GM19395 (cell line): ENCODE results near the gene IQCB1.
"Not testable (repeated sequence)": the region's sequence is repeated elsewhere in the genome, so short reads cannot be mapped to it uniquely, and the experiment has no call there.

ENCODE experiments used
- ATAC-seq: cut with Tn5 transposase; IDR thresholded peaks from one replicate; pipeline ENCODE4 v1.9.1; 2021; ENCODE audit warnings: mild to moderate bottlenecking, moderate library complexity; ENCODE audit not compliant: unreplicated experiment

The IQCB1 gene, protein sequence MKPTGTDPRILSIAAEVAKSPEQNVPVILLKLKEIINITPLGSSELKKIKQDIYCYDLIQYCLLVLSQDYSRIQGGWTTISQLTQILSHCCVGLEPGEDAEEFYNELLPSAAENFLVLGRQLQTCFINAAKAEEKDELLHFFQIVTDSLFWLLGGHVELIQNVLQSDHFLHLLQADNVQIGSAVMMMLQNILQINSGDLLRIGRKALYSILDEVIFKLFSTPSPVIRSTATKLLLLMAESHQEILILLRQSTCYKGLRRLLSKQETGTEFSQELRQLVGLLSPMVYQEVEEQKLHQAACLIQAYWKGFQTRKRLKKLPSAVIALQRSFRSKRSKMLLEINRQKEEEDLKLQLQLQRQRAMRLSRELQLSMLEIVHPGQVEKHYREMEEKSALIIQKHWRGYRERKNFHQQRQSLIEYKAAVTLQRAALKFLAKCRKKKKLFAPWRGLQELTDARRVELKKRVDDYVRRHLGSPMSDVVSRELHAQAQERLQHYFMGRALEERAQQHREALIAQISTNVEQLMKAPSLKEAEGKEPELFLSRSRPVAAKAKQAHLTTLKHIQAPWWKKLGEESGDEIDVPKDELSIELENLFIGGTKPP

GRCh38 chr3:121834671-121835464 lies at the start of gene IQCB1, which contains the start of gene EAF2:
IQCB1 (minus strand) TSS chr3:121835060; CDS start chr3:121828960, 6,100 bp downstream.
EAF2 (plus strand) TSS chr3:121835209; CDS start chr3:121835286, 77 bp downstream.
- ATAC-seq, result peak; percentile 97

- no peak for ATAC-seq
Observed at GRCh38 chr3:121883507-121883906, 48.6 kb upstream of the IQCB1 start.

DNA sequence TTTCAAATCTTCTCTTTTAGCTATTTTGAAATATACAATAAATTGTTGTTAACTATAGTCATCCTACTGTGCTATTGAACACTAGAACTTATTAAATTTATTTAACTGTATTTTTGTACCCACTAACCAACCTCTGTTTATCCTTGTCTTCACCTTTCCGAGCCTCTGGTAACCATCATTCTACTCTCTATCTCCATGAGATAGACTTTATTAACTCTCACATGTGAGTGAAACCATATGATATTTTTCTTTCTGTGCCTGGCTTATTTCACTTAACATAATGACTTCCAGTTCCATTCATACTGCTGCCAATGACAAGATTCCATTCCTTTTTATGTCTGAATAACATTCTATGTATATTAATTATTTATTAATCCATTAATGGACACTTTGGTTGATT lies 43.6 kb upstream of the IQCB1 start:
- no peak for ATAC-seq

DNA sequence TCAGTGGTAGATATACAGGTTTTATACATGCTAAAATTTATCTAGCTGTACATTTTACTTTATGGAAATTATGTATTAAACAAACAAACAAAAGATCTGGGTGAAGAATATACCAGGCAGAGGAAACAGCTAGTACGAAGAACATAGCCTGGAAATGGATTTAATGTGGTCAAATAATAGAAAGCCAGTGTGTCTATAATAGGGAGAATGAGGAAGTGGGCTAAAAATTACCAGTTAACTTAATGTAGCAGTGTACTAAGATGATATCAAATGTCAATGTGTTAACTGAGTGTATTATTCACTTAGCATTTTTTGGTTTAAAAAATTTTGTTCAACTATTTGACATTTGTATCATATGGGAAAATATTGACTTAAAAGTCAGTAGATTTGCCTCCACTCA lies 36.6 kb upstream of the IQCB1 start:
- no peak for ATAC-seq

GRCh38 chr3:121870717-121871116 lies 35.9 kb upstream of the IQCB1 start:
- no peak for ATAC-seq

GRCh38 chr3:121869736-121870135 lies 34.9 kb upstream of the IQCB1 start:
- no peak for ATAC-seq

GRCh38 chr3:121863801-121864200 lies 28.9 kb upstream of the IQCB1 start:
- ATAC-seq, result no peak

GRCh38 chr3:121863247-121863646 lies 28.4 kb upstream of the IQCB1 start:
- not testable (repeated sequence) for ATAC-seq

DNA sequence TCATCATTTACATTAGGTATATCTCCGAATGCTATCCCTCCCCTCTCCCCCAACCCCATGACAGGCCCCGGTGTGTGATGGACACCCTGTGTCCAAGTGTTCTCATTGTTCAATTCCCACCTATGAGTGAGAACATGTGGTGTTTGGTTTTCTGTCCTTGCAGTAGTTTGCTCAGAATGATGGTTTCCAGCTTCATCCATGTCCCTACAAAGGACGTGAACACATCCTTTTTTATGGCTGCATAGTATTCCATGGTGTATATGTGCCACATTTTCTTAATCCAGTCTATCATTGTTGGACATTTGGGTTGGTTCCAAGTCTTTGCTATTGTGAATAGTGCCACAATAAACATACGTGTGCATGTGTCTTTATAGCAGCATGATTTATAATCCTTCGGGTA lies 22.9 kb upstream of the IQCB1 start:
- ATAC-seq, result not testable (repeated sequence)

GRCh38 chr3:121855555-121855954 lies 20.7 kb upstream of the IQCB1 start:
- ATAC-seq, result no peak

- ATAC-seq, result no peak
Observed at GRCh38 chr3:121852256-121852655, 17.4 kb upstream of the IQCB1 start.

DNA sequence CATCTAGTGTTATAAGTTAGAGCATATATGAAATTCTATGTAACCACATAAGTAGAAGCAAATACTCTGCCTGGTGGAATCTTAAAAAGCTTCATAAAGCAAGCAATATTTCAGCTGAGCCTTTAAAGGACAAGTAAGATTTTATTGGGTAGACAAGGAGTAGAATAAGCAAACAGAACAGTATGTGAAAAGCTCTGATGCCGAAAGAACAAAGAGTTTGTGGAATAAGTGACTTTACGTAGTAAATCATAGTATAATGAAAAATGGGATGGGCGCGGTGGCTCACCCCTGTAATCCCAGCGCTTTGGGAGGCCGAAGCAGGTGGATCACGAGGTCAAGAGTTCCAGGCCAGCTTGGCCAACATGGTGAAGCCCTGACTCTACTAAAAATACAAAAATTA lies 10.0 kb upstream of the IQCB1 start:
- no peak for ATAC-seq

GRCh38 chr3:121839962-121840361 lies 5.1 kb upstream of the IQCB1 start:
- ATAC-seq, result no peak

DNA sequence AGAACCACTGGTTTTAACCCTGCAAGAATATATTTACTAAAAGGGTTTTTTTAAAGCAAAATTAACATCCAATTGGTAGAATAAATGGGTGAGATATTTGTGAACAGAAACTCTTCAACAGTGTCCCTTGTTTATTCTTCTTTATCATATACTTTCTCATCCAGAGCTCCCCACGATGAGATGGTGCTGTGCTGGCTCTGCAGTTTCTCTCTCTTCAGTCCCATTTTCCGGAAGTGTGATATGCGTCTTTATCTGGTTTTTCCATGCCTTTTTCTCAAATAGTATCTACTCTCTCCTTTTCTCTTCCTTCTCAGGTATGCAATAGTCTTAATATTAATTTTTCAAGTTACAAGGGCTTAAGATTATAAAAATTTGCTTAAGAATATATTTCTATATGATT lies 1.6 kb upstream of the IQCB1 start:
- no peak for ATAC-seq

- no peak for ATAC-seq
Observed at GRCh38 chr3:121836064-121836463, 1.2 kb upstream of the IQCB1 start.

DNA sequence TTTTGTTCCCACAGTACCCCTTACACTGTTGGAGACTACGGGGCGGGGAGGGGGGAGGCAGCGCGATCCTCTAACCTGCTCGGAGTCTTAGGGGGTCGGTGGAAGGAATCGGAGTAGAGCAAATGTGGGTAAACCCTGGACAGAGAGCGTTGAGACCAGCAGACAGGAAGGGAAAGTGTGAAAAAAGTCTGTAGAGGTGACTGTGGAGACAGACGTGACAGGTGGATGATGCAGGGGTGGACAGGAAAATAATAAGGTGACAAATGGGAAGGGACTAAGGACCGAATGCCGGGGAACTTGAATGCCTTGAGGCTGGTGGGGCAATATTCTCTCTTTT lies 573 bp upstream of the IQCB1 start:
- peak; percentile 34 for ATAC-seq

DNA sequence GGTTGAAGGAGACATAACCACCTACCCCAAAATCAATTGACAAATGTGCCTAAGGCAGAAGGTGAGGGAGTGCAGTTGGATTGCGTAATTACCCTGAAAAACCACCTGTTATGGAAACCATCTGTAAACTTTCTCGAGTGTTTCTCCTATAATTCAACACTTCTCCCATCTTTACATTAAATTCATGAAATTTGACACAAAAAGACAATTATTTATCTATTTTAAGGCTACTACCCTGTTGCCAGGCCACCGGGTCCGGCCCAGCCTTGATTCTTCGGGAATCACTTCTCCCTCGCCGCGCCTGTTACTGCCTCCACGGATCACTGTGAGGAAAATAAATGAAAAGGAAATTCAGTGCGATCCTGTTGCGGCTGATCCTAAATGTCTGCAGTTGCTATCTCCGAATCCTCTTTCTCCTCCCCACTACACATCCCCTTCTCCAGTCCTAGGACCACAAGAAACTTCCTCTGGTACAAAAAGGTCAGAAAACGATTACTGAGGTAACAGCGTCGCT lies 646 bp downstream of the IQCB1 start:
- ATAC-seq, result no peak

DNA sequence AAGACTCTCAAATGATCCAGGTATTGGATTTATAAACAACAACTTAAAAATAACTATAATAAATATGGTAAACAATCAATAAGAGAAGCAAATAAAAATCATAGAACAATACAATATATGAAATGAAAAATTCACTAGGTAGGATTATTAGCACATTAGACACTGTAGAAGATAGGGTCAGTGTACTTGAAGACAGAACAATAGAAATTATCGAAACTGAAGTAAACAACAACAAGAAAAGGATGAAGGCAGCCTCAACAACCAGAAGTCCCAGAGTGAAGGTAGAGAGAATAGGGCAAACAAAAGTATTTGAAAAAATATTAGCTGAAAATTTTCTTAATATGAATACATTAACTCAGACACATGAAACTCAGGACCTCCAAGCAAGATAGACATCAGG lies 11.9 kb downstream of the IQCB1 start:
- no peak for ATAC-seq

DNA sequence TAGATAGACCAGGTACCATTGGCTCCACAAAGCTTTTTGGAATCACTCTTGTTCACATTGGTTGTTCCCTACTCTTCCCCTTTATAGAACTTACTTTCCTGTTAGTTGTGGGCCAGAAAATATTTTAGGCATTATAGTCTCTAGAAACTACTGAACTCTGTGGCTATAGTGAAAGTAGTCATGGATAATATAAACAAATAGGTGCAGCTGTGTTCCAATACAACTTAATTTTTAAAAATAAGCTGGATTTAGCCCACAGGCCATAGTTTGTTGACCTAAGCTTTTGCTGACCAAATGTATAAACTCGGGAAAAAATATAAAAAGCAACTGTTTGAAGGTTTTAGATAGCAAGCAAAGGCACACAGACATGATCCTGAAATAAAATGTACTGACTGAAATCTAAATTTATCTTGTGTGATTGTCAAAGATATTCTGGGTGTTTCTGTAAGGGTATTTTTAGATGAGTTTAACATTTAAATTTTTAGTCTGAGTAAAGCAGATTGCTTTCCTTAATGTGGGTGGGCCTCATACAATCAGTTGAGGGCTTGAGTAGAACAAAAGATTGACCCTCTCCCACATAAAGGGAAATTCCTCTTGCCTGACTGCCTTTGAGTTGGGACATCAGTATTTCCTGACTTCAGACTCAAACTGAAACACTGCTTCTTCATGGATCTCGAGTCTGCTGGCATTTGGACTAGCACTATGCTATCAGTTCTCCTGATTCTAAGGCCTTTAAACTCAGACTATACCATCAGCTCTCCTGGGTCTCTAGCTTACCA lies 13.2 kb downstream of the IQCB1 start:
- ATAC-seq, result no peak

DNA sequence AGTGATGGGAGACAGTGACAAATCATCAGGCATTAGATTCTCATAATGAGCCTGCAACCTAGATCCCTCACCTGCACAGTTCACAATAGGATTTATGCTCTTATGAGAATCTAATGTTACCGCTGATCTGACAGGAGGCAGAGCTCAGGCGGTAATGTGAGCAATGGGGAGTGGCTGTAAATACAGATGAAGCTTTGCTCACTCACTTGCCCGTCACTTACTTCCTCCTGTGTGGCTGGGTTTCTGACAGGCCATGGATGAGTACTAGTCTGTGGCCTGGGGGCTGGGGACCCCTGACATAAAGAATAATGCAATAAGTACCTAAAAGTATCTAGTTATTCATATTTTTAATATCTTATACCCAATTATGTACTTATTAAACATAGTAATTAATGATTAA lies 15.6 kb downstream of the IQCB1 start:
- no peak for ATAC-seq

DNA sequence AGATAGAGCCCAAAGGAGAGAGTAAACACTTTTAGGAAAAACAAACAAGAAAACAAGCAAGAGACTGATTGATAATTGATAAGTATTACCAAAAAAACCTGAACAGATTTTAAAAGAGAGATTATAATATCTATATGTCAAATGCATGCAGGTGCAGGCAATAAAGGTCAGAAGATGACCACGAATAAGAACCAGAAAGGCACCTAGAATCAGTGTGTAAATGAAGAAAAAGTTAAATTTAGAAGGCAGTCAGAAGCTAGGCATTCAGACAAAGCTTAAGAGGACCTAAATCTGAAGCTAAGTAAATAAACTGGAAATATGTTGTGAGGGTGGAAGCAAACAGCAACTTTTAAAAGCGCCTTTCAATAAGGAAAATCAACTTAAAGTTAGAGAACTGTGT lies 16.3 kb downstream of the IQCB1 start:
- ATAC-seq, result no peak
